ENCODE data around the gene BCKDK.

The BCKDK gene

GRCh38 chr16:31084584-31085302 lies 23.4 kb upstream of the BCKDK start:
- TF ChIP-seq CTCF (conservative IDR thresholded peaks at IDR 0.05; ENCODE audit: low read depth, low read length), result no peak
- no peaks in the 10 kb centered on the region; the same call in 1 of the 2 replicates for H3K36me3 ChIP-seq (ENCODE audit: insufficient read depth)
- H3K9ac ChIP-seq, result no peak overlapping the region
- no peaks in the 10 kb centered on the region for H3K79me2 ChIP-seq (ENCODE audit: insufficient read depth, low read depth)
- H3K27ac ChIP-seq, result no peak overlapping the region
- no peaks in the 10 kb centered on the region for H3K4me1 ChIP-seq (ENCODE audit: low read depth, poor library complexity, severe bottlenecking)
- H3K27me3 ChIP-seq (ENCODE audit: insufficient read depth, low read depth), result no peaks in the 10 kb centered on the region
- H3K4me3 ChIP-seq (IDR thresholded peaks at IDR 0.05; ENCODE audit: insufficient read depth, low read depth, low read length), result no peak overlapping the region
- H2AFZ ChIP-seq (ENCODE audit: low read depth), result no peak overlapping the region
- H3K4me2 ChIP-seq, result no peak overlapping the region
- H4K20me1 ChIP-seq (ENCODE audit: insufficient read depth), result no peaks in the 10 kb centered on the region

- H3K36me3 ChIP-seq (ENCODE audit: insufficient read depth), result no peaks in the 10 kb centered on the region; the same call in 1 of the 2 replicates
- H4K20me1 ChIP-seq (ENCODE audit: insufficient read depth), result no peaks in the 10 kb centered on the region
- H2AFZ ChIP-seq (ENCODE audit: low read depth), result no peak overlapping the region
- H3K4me2 ChIP-seq, result no peak overlapping the region
- no peak overlapping the region for H3K27ac ChIP-seq
- no peaks in the 10 kb centered on the region for H3K79me2 ChIP-seq (ENCODE audit: insufficient read depth, low read depth)
- H3K4me1 ChIP-seq (ENCODE audit: low read depth, poor library complexity, severe bottlenecking), result no peaks in the 10 kb centered on the region
- no peak for TF ChIP-seq CTCF (conservative IDR thresholded peaks at IDR 0.05; ENCODE audit: low read depth, low read length)
- H3K9ac ChIP-seq, result no peak overlapping the region
- H3K4me3 ChIP-seq (IDR thresholded peaks at IDR 0.05; ENCODE audit: insufficient read depth, low read depth, low read length), result no peak overlapping the region
- no peaks in the 10 kb centered on the region for H3K27me3 ChIP-seq (ENCODE audit: insufficient read depth, low read depth)
These were observed 22.8 kb upstream of the BCKDK start for GRCh38 chr16:31085411-31085810.

- Histone ChIP-seq H3K36me3 (ENCODE audit: insufficient read depth) (no peaks in the 10 kb centered on the region; the same call in 1 of the 2 replicates), H3K79me2 (ENCODE audit: insufficient read depth, low read depth) (no peaks in the 10 kb centered on the region), H3K27ac (no peak overlapping the region), H4K20me1 (ENCODE audit: insufficient read depth) (no peaks in the 10 kb centered on the region), H3K9ac (no peak overlapping the region), H3K4me2 (no peak overlapping the region), H3K27me3 (ENCODE audit: insufficient read depth, low read depth) (no peaks in the 10 kb centered on the region), H3K4me1 (ENCODE audit: low read depth, poor library complexity, severe bottlenecking) (no peaks in the 10 kb centered on the region), H3K4me3 (IDR thresholded peaks at IDR 0.05; ENCODE audit: insufficient read depth, low read depth, low read length) (no peak overlapping the region), H2AFZ (ENCODE audit: low read depth) (no peak overlapping the region)
- TF ChIP-seq CTCF (conservative IDR thresholded peaks at IDR 0.05; ENCODE audit: low read depth, low read length), result no peak
These were observed 22.1 kb upstream of the BCKDK start for GRCh38 chr16:31085873-31086628.

GRCh38 chr16:31086629-31086906 lies 21.6 kb upstream of the BCKDK start:
- Histone ChIP-seq H3K4me2 (no peak overlapping the region), H4K20me1 (ENCODE audit: insufficient read depth) (no peaks in the 10 kb centered on the region), H3K4me1 (ENCODE audit: low read depth, poor library complexity, severe bottlenecking) (no peaks in the 10 kb centered on the region), H3K9ac (no peak overlapping the region), H3K36me3 (ENCODE audit: insufficient read depth) (no peaks in the 10 kb centered on the region), H3K4me3 (IDR thresholded peaks at IDR 0.05; ENCODE audit: insufficient read depth, low read depth, low read length) (no peak overlapping the region), H3K79me2 (ENCODE audit: insufficient read depth, low read depth) (0 out of 2 replicates have a peak, but pooled peaks cover 3% of the 10 kb centered on the region), H3K27ac (no peak overlapping the region), H3K27me3 (ENCODE audit: insufficient read depth, low read depth) (no peaks in the 10 kb centered on the region), H2AFZ (ENCODE audit: low read depth) (no peak overlapping the region)
- no peak for TF ChIP-seq CTCF (conservative IDR thresholded peaks at IDR 0.05; ENCODE audit: low read depth, low read length)

Data from KMS-11 (cell line).